Keratinocyte (primary cell): Measurements from ENCODE around the gene PRR16. TPM values are rescaled to one million over a fixed set of nuclear protein-coding genes. Genes with fewer than 3 reads are reported as not detected.

Experiments
- DNase-seq: peaks from one replicate; pipeline ENCODE4 v3.0.0-alpha.2; 2011; ENCODE audit warnings: low read depth, missing footprints, low spot score
- FAIRE-seq: peaks from 2 replicates; lab custom pipeline; 2011; peaks lifted over from hg19 to GRCh38; lab: Jason Lieb, UNC
- H2AFZ ChIP-seq: 2 replicates; pipeline ENCODE4 v1.6.0; 2012; ENCODE audit warnings: low read length, control low read depth, inconsistent platforms; ENCODE audit not compliant: control insufficient read depth
- H3K27ac ChIP-seq: 2 replicates; pipeline ENCODE4 v1.5.1; 2011; ENCODE audit warnings: low read length; ENCODE audit not compliant: control insufficient read depth, insufficient read depth
- H3K27me3 ChIP-seq: 3 replicates; pipeline ENCODE4 v1.6.0; 2011; ENCODE audit warnings: low read length; ENCODE audit not compliant: control insufficient read depth, insufficient read depth; ENCODE audit errors: extremely low read depth
- H3K36me3 ChIP-seq, 2 experiments: 2 replicates in 1 of 2; 3 replicates in 1 of 2; pipeline ENCODE4 v1.5.1; 2011; ENCODE audit warnings: low read length in 2 of 2, mild to moderate bottlenecking in 1 of 2; ENCODE audit not compliant: control insufficient read depth in 2 of 2, insufficient read depth in 2 of 2; ENCODE audit errors: extremely low read depth in 1 of 2
- H3K4me1 ChIP-seq: 3 replicates; pipeline ENCODE4 v1.5.1; 2011; ENCODE audit warnings: low read length; ENCODE audit not compliant: control insufficient read depth, insufficient read depth; ENCODE audit errors: extremely low read depth
- H3K4me2 ChIP-seq: 3 replicates; pipeline ENCODE4 v1.6.0; 2011; ENCODE audit warnings: low read depth, low read length; ENCODE audit not compliant: control insufficient read depth, insufficient read depth; ENCODE audit errors: extremely low read depth
- H3K4me3 ChIP-seq, 3 experiments: fragments of 200-600 bp in 1 of 3; sonication (generic) in 1 of 3; 2 replicates in 2 of 3; 3 replicates in 1 of 3; pipeline ENCODE4 v1.5.1; 2011 to 2016; ENCODE audit warnings: low read length in 3 of 3, mild to moderate bottlenecking in 3 of 3, control low read depth in 2 of 3, inconsistent platforms in 1 of 3, low read depth in 1 of 3, mixed read lengths in 1 of 3, mixed run types in 1 of 3, moderate library complexity in 1 of 3; ENCODE audit not compliant: control insufficient read depth in 2 of 3, insufficient read depth in 2 of 3; ENCODE audit errors: extremely low read depth in 1 of 3
- H3K79me2 ChIP-seq: 2 replicates; pipeline ENCODE4 v1.6.0; 2012; ENCODE audit warnings: low read length; ENCODE audit not compliant: control insufficient read depth, insufficient read depth
- H3K9ac ChIP-seq: 3 replicates; pipeline ENCODE4 v1.6.0; 2011; ENCODE audit warnings: low read length; ENCODE audit not compliant: control insufficient read depth, insufficient read depth; ENCODE audit errors: extremely low read depth
- H3K9me1 ChIP-seq: 3 replicates; pipeline ENCODE4 v1.6.0; 2011; ENCODE audit warnings: low read length; ENCODE audit not compliant: control insufficient read depth, insufficient read depth; ENCODE audit errors: extremely low read depth
- H3K9me3 ChIP-seq: 2 replicates; pipeline ENCODE4 v1.5.1; 2012; ENCODE audit warnings: low read depth, low read length; ENCODE audit not compliant: control insufficient read depth
- H4K20me1 ChIP-seq: 3 replicates; pipeline ENCODE4 v1.6.0; 2011; ENCODE audit warnings: low read length; ENCODE audit not compliant: control insufficient read depth, insufficient read depth; ENCODE audit errors: extremely low read depth
- EZH2 ChIP-seq: IDR thresholded peaks from one replicate; pipeline ENCODE4 v1.6.1; 2012; ENCODE audit warnings: inconsistent platforms, mild to moderate bottlenecking, low read length, moderate library complexity
- dilution Hi-C: fragments of 300-500 bp; cut with MboI; formaldehyde crosslinking; loops from one replicate; pipeline ENCODE4 v1.7.0; 2020; ENCODE audit warnings: low sequenced_read_pairs; ENCODE audit not compliant: extremely low pct_ligation_motif_present
- polyA plus RNA-seq, 5 experiments: library from polyadenylated mRNA; depleted of rRNA in 3 of 5; stranded (reverse) in 3 of 5; stranded (forward) in 1 of 5; unstranded in 1 of 5; fragments of >200 nt; gene quantifications; 1 replicate in 1 of 5; 2 replicates in 3 of 5; 3 replicates in 1 of 5; pipeline versions ENCODE4 v1.2.1 to v1.2.3, GENCODE V29; 2011 to 2012; ENCODE audit warnings: missing spikeins in 2 of 5, low read depth in 1 of 5, low replicate concordance in 1 of 5
- TF ChIP-seq, protein P1 (sequence below), 3 experiments: IDR thresholded peaks in 1 of 3; conservative IDR thresholded peaks in 1 of 3; optimal IDR thresholded peaks in 1 of 3; 2 replicates in 2 of 3; 3 replicates in 1 of 3; pipeline versions ENCODE3 to v1.5.1; 2011; ENCODE audit warnings: low read length in 3 of 3, mild to moderate bottlenecking in 3 of 3, moderate library complexity in 2 of 3, control low read depth in 1 of 3, inconsistent platforms in 1 of 3; ENCODE audit not compliant: insufficient read depth in 2 of 3; ENCODE audit errors: extremely low read depth in 1 of 3

Gene PRR16
- polyA plus RNA-seq, 1 donor (not counting 4 experiments of a cell fraction or from before 2014, with no cell fraction given): 0.05 TPM

DNA sequence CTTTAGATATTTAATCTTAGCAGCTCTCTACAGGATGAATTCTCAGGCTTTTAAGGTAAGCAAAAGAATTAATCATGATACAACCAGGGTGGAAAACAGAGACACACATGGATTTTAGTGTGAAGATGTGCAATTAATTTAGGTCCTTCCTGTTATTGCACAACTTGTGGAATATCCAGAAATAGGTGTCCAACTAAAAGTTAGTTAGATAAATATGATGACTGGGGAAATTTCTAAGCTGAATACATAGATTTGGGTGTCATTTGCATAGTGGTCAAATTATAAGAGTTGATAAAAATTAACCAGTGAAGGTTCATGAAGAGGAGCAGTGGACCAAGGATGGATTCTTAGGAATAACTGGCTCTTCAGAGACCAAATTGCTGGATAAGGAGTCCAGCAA is 266.1 kb downstream of the PRR16 start:
- H3K36me3 ChIP-seq: no peaks in the 10 kb centered on the region
- no peaks in the 10 kb centered on the region for H3K9me3 ChIP-seq
- H3K79me2 ChIP-seq: no peaks in the 10 kb centered on the region
- no peaks in the 10 kb centered on the region for H4K20me1 ChIP-seq
- H3K27ac ChIP-seq: no peak overlapping the region
- H3K9me1 ChIP-seq: no peaks in the 10 kb centered on the region
- no peaks in the 10 kb centered on the region for H3K27me3 ChIP-seq
- DNase-seq: no peak
- no peak overlapping the region for H3K9ac ChIP-seq
- FAIRE-seq: no peak
- no peak overlapping the region for H3K4me2 ChIP-seq
- no peaks in the 10 kb centered on the region for H3K4me1 ChIP-seq
- TF ChIP-seq EZH2: no peak
- TF ChIP-seq, protein P1, sequence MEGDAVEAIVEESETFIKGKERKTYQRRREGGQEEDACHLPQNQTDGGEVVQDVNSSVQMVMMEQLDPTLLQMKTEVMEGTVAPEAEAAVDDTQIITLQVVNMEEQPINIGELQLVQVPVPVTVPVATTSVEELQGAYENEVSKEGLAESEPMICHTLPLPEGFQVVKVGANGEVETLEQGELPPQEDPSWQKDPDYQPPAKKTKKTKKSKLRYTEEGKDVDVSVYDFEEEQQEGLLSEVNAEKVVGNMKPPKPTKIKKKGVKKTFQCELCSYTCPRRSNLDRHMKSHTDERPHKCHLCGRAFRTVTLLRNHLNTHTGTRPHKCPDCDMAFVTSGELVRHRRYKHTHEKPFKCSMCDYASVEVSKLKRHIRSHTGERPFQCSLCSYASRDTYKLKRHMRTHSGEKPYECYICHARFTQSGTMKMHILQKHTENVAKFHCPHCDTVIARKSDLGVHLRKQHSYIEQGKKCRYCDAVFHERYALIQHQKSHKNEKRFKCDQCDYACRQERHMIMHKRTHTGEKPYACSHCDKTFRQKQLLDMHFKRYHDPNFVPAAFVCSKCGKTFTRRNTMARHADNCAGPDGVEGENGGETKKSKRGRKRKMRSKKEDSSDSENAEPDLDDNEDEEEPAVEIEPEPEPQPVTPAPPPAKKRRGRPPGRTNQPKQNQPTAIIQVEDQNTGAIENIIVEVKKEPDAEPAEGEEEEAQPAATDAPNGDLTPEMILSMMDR (optimal IDR thresholded peaks at IDR 0.05 in 1 of 3, IDR thresholded peaks at IDR 0.05 in 1 of 3, conservative IDR thresholded peaks at IDR 0.05 in 1 of 3; ENCODE audit: extremely low read depth in 1 of 3, insufficient read depth in 2 of 3, low read length in 3 of 3): no peak
- dilution Hi-C loops: no loop called here
- no peak overlapping the region for H2AFZ ChIP-seq
- no peak overlapping the region for H3K4me3 ChIP-seq

DNA sequence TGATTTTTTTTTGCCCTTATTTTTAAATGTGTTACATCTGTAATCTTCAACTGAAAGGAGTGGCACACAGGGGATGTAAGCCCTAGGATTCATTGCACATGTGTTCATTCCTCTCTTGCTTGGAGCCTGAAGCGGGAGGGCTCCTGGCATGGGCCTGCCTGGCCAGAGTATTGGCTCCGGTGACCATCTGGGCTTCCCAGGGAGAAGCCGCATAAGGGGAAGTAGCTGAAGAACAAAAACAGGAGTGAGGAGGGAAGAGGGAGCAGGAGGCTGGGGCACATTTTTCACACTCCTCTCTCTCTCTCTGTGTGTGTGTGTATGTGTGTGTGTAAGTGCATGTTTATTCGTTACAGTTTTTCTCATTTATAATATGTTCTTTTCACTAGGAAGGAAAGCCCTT is 269.9 kb downstream of the PRR16 start:
- Histone ChIP-seq H3K9me3 (no peaks in the 10 kb centered on the region), H3K4me3 (no peak overlapping the region), H3K36me3 (no peaks in the 10 kb centered on the region), H3K27me3 (no peaks in the 10 kb centered on the region), H3K27ac (no peak overlapping the region), H4K20me1 (no peaks in the 10 kb centered on the region), H3K79me2 (no peaks in the 10 kb centered on the region), H2AFZ (no peak overlapping the region), H3K9ac (no peak overlapping the region), H3K4me2 (no peak overlapping the region), H3K9me1 (no peaks in the 10 kb centered on the region), H3K4me1 (no peaks in the 10 kb centered on the region)
- DNase-seq: no peak
- no peak for TF ChIP-seq EZH2
- TF ChIP-seq, protein P1 (optimal IDR thresholded peaks at IDR 0.05 in 1 of 3, IDR thresholded peaks at IDR 0.05 in 1 of 3, conservative IDR thresholded peaks at IDR 0.05 in 1 of 3; ENCODE audit: extremely low read depth in 1 of 3, insufficient read depth in 2 of 3, low read length in 3 of 3): no peak
- dilution Hi-C loops: no loop called here
- no peak for FAIRE-seq
